ENCODE measurements around the gene DUOXA1.

Gene DUOXA1

GRCh38 chr15:45122719-45123118 is 7.0 kb downstream of the DUOXA1 start:
- Histone ChIP-seq H3K4me1 (ENCODE audit: control insufficient read depth, insufficient read depth, low read length) (no peaks in the 10 kb centered on the region), H3K4me3 (ENCODE audit: low read depth, low read length) (no peak overlapping the region), H3K27ac (ENCODE audit: extremely low read depth, low read depth, low read length) (no peak overlapping the region), H3K36me3 (ENCODE audit: control insufficient read depth in 2 of 2, insufficient read depth in 1 of 2, low read length in 2 of 2) (no peaks in the 10 kb centered on the region), H3K9me3 (ENCODE audit: control insufficient read depth, insufficient read depth, low read depth, low read length) (no peaks in the 10 kb centered on the region)
- ChIA-PET POLR2A (no interaction called here), CTCF (no interaction called here)
- TF ChIP-seq ZNF560 (tag by site-specific recombination; IDR thresholded peaks at IDR 0.05; ENCODE audit: borderline replicate concordance): no peak
- TF ChIP-seq ZNF140 (tag by site-specific recombination; IDR thresholded peaks at IDR 0.05): no peak
- no peak for TF ChIP-seq ZEB2 (tag by site-specific recombination; IDR thresholded peaks at IDR 0.05)
- no peak for TF ChIP-seq ZNF16 (tag by site-specific recombination; IDR thresholded peaks at IDR 0.05; ENCODE audit: low read depth)
- no peak for TF ChIP-seq YY1 (tag by site-specific recombination; IDR thresholded peaks at IDR 0.05)
- TF ChIP-seq TCF7L2 (IDR thresholded peaks at IDR 0.05; ENCODE audit: borderline replicate concordance, low read depth, low read length): no peak
- TF ChIP-seq ZNF112 (tag by site-specific recombination; IDR thresholded peaks at IDR 0.05): no peak
- no peak for TF ChIP-seq ZSCAN16 (tag by site-specific recombination; IDR thresholded peaks at IDR 0.05)

GRCh38 chr15:45121706-45122417 is 7.8 kb downstream of the DUOXA1 start:
- Histone ChIP-seq H3K9me3 (ENCODE audit: control insufficient read depth, insufficient read depth, low read depth, low read length) (no peaks in the 10 kb centered on the region), H3K4me3 (ENCODE audit: low read depth, low read length) (no peak overlapping the region), H3K36me3 (ENCODE audit: control insufficient read depth in 2 of 2, insufficient read depth in 1 of 2, low read length in 2 of 2) (no peaks in the 10 kb centered on the region), H3K27ac (ENCODE audit: extremely low read depth, low read depth, low read length) (no peak overlapping the region), H3K4me1 (ENCODE audit: control insufficient read depth, insufficient read depth, low read length) (no peaks in the 10 kb centered on the region)
- TF ChIP-seq ZFP3 (tag by site-specific recombination; IDR thresholded peaks at IDR 0.05; ENCODE audit: low read depth) (no peak), ZNF112 (tag by site-specific recombination; IDR thresholded peaks at IDR 0.05) (no peak), ZBTB26 (tag by site-specific recombination; optimal IDR thresholded peaks at IDR 0.05) (no peak), ZNF473 (tag by site-specific recombination; IDR thresholded peaks at IDR 0.05) (no peak), ZNF645 (tag by site-specific recombination; IDR thresholded peaks at IDR 0.05) (no peak), ZNF354C (tag by site-specific recombination; IDR thresholded peaks at IDR 0.05; ENCODE audit: borderline replicate concordance, low read depth) (no peak), ZNF600 (tag by site-specific recombination; IDR thresholded peaks at IDR 0.05) (no peak), ZSCAN30 (tag by site-specific recombination; IDR thresholded peaks at IDR 0.05) (no peak), ZNF596 (tag by site-specific recombination; IDR thresholded peaks at IDR 0.05) (no peak), ZNF501 (tag by site-specific recombination; IDR thresholded peaks at IDR 0.05) (no peak), ZBTB1 (tag by site-specific recombination; IDR thresholded peaks at IDR 0.05) (no peak)
- CTCF ChIA-PET: interaction anchor here (0.6 to 2.1 kb wide), 4 partner anchors 41 to 336 kb away, joined by 3 to 9 read pairs (median 4); no protein-coding TSS in a partner anchor
- POLR2A ChIA-PET: no interaction called here

GRCh38 chr15:45121020-45121419 is 8.7 kb downstream of the DUOXA1 start:
- H3K9me3 ChIP-seq (ENCODE audit: control insufficient read depth, insufficient read depth, low read depth, low read length): no peaks in the 10 kb centered on the region
- CTCF ChIA-PET: interaction anchor here (2.1 kb wide), 1 partner anchor 42 kb away, joined by 9 read pairs; no protein-coding TSS in a partner anchor
- H3K4me3 ChIP-seq (ENCODE audit: low read depth, low read length): no peak overlapping the region
- H3K4me1 ChIP-seq (ENCODE audit: control insufficient read depth, insufficient read depth, low read length): no peaks in the 10 kb centered on the region
- H3K36me3 ChIP-seq (ENCODE audit: control insufficient read depth in 2 of 2, insufficient read depth in 1 of 2, low read length in 2 of 2): no peaks in the 10 kb centered on the region
- TF ChIP-seq ZNF23 (tag by site-specific recombination; IDR thresholded peaks at IDR 0.05; ENCODE audit: borderline replicate concordance): no peak
- no peak overlapping the region for H3K27ac ChIP-seq (ENCODE audit: extremely low read depth, low read depth, low read length)
- POLR2A ChIA-PET: no interaction called here

All from HEK293 (cell line).